Stimulated activated CD4-positive, alpha-beta T cell treated with anti-CD3 and anti-CD28 coated beads, Interleukin-15, amount 100 ng/mL, for 1 hour (primary cell): ENCODE data around the gene PAMR1.
"Not testable (repeated sequence)": the region's sequence is repeated elsewhere in the genome, so short reads cannot be mapped to it uniquely, and the experiment has no call there.

Experiments
- DNase-seq, 2 donors: peaks; one replicate each; pipeline ENCODE4 v3.0.0-alpha.2; 2020; ENCODE audit warnings: low read depth in 1 of 2, low spot score in 1 of 2

The PAMR1 gene

DNA sequence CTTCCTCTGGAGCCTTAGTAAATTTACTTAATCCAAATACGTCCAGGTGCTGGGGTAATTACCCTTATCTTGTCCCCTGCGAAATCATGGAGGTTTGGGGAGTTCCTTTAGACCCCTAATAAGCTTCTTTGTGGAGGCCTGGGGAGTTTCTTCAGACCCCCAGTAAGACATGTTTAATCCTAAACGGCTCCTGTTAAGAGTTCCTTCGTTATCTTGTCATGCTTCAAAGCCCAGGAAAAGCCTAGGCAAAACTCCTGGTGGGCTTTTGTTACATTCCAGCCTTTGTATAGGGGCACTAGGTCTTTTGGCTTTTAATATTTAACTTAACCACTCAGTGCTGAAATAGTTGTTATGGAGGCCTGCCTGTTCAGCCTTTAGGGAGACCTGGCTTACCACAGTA is 18.1 kb upstream of the PAMR1 start:
- no peak for DNase-seq

DNA sequence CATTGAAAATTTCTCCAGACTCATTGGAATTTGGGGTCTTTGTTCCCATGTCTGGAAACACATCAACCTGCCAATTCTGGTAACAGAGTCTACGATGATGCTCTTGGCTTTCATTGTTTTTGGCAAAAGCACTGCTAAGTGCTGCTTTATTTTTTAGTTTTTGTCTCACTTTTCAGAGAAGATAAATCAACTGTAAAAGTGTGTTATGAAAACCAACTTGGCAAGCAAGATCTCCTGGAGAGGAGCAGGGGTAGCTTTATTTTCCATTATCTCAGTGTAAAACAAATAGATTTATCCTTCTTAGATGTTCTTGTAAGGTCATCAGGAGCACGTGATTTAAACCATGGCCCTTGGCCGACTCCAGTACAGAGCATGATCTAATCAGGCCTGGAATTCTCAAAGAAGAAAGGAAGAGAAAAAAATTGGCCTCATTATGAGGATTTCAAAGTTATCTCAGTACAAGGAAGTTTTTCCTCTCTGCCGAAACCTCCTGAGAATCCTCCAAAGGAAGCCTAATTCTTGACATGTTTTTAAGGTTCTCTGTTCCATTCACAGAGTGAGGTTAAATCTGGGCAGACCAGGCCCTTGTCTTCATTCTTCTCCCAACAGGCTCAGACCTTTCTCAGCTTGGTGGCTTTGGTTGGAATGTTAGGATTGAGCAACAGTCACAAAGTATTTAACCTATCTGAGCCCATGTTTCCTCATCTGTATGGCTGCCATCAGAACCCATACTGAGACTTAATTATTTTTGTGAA is 16.4 kb upstream of the PAMR1 start:
- no peak for DNase-seq

DNA sequence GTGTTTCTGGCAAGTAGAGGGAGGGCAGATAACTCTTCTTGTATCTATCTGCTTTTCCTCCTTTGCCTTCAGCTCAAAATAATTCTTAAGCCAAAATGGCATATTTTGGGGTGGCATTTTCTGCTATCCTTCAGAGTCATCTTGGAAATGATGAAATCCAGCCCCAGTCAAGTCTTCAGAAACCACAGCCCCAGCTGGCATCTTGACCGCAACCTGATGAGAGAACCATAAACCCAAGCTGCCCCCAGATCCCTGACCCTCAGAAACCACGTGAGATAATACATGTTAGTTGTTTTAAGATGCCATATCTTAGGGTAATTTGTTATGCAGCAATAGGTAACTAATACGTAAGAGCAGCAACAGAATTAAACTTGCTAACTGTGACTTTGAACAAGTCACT is 15.1 kb upstream of the PAMR1 start:
- no peak for DNase-seq

DNA sequence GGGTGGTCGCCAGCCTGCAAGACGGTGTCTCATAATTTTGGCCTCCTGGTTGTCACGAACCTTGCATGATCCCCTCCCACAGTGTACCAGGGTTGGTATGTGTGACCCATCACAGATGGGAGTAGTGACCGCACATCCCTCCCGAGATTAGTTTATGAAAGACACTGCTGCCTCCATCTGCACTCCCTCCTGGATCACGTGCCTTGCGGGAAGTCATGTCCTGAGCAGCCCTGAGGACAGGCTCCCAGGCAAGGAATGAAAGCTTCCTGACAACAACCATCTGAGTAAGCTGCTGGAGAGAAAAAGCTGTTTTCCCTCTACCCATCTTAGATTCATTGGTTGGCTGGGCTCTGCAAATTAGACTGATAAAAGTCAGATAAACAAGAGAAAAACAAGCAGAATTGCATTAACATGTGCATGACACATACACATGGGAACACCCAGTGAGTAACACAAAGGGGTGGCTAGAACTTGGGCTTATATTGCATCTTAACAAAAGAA is 14.4 kb upstream of the PAMR1 start:
- no peak for DNase-seq

DNA sequence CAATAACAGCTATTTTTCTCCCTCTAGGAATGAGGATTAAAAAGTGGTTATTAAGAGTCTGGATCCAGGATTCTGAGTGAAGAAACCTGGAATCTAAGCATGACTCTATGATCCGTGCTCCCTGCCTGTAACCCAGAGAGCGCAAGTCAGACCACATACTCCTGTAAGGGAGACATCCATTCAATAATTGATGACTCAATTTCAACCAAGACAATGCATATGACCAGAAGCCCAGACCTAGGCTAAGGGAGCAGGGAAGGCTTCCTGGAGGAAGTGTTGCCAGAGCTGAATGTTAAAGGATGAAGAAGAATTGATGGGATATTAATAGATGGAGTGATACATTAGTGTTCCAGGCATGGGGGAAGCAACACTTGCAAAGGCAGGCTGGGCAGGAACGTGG is 13.8 kb upstream of the PAMR1 start:
- DNase-seq: no peak

DNA sequence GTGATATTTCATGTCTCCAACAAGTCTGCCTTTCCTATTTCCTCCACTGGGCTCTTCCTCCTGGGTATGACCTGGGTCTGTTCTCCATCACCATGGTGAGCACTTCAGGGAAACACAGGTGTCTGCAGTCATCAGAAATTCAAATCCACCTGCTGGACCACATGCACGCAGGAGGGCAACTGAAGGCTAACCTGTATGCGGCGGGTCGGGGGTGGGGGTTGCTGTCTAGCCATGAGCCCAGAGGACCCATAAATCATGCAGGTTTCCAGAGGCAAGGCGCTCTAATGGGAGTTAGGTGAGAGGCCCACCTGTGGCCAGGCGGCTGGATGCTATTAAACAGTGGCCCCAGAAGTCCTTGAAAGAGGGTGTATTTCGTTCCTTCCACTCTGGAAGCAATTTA is 11.1 kb upstream of the PAMR1 start:
- no peak for DNase-seq

DNA sequence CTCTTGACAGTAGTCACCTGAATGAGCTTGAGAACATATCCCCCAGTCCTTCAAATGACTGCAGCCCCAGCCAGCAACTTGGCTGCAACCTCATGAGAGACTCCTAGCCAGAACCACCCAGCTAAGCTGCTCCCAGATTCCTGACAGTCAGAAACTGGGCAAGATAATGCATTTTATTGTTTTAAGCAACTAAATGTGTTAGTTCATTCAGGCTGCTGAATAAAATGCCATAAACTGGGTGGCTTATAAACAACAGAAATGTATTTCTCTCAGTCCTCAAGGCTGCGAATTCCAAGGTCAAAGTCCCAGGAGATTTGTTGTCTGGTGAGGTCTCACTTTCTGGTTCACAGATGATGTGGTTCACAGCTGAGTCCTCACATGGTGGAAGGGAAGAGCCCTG is 5.8 kb upstream of the PAMR1 start:
- no peak for DNase-seq

DNA sequence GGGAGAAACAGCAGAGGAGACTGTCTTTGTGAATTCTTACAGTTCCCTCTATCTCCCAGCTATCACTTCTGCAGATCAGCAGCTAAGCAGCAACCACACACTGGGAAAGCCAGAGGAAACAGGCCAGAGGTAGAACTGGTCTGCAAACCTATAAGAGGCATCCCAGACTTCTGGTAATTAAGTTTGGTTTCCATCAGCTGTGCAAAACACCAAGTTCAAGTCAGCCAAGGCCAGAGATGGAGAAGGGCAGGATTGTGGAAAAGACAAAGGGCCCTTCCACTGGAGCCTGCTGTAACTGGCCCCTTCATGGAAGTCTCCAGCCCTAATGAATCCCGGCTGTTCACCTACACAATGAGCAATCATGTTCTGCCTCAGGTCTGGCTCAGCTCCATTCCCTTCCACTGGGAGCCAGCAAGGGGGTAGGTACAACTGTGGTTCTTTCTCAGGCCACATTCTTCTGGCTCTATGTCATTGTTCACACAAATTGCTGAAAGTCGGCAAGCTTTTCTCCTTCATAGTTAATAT is 4.6 kb upstream of the PAMR1 start:
- no peak for DNase-seq

DNA sequence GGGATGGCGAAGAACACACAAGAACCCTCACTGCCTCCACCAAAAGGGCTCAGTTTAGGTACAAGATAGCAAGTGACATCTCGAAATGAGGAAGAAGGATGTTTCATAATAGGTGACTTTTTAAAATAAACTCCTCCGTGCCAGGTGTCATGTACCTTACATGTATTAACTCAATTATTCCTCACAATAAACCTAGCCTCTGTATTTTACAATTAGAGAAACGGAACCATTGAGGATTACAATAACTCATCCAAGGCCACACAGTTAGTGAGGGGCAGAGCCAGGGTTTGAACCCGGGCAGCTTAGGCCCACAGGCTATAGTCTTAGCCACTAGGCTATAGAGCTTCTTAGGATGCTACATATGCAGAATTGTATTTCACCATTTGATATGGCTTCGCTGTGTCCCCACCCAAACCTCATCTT is 965 bp upstream of the PAMR1 start:
- no peak for DNase-seq

DNA sequence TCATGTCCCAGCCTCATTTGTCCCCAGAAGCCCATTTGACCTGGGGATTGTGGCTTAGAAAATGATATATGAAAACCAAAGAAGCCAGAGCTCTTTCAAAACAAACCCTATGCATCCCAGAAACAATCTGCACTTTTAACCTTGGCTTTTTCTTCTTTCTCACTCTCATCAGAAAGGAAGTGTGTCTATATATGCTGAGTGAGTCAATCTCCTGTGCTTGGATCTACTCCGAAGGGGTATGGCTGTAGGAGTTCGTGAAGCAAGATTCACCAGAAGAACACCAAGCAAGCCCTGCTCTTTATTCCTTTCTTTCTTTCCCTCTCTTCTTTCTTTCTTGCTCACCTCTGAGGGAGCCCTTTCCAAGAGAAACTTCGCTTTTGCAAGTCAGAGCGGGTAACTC is 636 bp downstream of the PAMR1 start:
- DNase-seq: no peak

DNA sequence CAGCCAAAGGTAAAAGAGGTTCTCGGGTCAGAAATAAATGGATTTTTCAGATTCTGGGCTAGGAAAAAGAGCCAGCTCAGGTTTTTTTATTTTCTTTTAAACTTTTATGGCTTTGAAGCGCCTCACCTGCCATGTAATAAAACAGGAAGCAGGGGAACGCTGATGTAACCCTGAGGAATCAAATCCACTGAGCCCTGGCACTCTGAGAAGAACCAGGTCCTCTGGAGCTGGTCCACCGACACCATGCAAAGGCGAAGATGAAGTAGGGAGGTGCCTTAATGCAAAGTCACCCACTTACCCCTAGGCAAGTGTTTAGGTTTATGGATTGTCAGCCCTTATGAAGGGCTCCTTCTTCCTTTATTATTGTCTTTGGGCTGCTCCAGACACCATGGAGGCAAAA is 1.6 kb downstream of the PAMR1 start:
- no peak for DNase-seq

DNA sequence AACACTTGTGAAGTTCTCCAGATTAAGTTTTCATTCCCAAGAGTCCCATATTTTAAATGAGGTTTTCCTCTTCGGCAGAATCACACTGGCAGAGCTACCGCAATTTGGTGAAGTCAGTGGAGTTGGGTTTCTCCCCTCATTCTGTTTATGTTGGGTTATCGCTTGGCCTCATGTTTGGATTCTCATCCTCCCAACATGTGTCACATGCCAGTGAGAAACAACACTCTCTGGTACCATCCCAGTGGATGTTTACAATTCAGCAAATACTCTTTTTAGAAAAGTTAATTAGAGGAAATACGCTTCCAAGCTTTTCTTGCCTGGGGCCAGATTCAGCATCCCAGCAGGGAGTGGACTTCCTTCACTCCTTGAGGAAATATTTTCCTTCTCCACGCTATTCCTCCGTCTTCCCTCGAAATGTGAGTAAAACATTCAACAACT is 2.1 kb downstream of the PAMR1 start:
- no peak for DNase-seq

DNA sequence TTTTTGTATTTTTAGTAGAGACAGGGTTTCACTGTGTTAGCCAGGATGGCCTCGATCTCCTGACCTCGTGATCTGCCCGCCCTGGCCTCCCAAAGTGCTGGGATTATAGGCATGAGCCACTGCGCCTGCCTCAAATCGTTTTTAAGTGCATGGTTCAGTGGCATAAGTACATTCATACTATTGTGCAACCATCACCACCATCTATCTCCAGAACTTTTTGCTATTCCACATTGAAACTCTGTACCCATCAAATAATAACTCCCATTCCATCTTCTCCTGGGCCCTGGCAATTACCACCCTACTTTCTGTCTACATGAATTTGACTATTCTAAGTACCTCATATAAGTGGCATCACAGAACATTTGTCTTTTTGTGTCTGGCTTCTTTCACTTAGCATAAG is 3.3 kb downstream of the PAMR1 start:
- not testable (repeated sequence) for DNase-seq

DNA sequence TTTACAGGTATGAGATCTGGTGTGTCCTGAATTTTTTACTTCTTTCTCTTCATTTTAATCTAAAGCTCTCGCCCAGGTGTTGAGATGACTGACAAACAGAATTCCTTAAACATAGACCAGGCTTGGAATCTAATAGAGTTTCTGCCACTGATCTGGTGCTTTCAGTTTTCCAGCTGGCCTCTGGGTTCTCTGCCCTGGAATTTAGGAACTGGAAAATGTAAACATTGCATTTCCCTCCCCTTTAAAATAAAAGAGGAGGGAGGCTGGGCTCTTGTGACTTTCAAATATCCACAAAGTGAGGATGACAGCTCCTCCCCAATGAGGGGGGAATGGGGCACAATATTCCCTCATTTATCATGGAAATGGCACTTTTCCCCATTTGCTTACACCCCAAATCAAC is 5.0 kb downstream of the PAMR1 start:
- no peak for DNase-seq

DNA sequence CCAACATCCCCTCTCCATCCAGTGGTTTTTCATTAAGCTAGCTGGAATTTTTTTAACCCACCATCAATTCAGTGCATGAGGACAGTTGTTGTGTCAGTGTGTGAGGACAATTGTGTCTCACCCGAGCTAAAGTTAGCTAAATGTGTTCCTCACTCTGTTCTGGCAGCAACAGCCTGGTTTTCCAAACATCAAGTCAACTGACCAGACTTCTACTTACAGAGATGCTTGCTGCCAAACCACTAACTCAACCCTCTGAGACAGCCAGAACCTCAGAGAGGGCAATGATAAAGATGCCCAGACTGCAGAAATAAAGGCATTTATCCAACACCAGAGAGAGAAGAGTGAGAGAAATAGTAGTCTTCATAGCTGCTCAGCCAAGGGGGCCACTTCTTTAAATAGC is 6.7 kb downstream of the PAMR1 start:
- DNase-seq: no peak

DNA sequence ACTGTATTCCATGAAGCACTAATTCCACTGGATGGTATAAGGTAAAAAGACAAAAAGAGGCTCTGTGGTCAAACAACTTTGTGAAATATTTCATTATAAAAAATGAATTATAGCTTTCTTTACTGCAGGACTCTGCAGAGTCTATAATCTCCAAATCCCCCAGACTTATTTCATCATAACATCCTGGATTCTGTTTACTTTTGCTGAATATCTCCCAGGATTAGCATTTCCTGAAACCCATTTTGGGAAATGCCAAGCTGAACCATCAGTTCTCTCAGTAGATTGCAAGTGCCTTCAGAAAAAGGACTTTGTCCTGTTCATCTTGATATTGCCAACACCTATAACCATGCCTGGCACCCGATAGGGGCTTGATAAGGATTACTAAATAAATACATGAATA is 7.9 kb downstream of the PAMR1 start:
- DNase-seq: no peak

DNA sequence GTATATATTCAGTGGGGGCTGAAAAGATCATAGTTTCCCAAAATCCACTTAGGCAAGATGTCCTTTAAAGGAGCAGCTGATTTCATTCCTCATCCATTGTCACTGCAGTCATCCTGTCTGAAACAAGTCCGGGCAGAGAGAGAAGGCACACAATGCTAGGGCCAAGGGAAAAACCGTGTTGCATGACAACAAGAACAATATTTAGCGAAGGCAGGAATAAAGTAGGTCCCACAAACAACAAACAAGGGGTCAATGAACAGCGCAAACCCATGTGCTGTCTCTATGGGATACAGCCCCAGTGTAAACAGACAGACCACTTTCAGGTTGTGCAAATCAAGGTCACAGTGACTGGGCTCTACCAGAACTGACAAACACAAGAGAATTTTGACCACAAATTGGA is 9.0 kb downstream of the PAMR1 start:
- no peak for DNase-seq

DNA sequence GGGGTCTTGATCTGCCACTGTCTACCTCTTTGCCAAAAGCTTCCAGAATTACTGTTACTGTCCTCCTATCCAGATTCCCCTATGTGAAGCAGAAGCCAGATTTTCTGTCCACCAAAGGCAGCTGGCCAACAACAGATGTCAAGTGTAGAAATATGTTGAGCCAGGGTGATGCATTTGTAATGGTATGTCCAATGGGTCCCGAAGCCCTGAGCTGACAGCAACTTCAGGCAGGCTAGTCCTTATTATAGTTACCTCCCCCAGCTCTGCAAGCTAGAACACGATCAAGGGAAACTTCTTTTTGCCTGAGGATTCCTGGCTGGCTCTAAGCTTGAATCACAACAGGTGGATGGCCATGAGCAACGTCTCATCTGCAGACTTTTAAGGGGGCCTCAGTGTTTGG is 10.2 kb downstream of the PAMR1 start:
- DNase-seq: no peak

DNA sequence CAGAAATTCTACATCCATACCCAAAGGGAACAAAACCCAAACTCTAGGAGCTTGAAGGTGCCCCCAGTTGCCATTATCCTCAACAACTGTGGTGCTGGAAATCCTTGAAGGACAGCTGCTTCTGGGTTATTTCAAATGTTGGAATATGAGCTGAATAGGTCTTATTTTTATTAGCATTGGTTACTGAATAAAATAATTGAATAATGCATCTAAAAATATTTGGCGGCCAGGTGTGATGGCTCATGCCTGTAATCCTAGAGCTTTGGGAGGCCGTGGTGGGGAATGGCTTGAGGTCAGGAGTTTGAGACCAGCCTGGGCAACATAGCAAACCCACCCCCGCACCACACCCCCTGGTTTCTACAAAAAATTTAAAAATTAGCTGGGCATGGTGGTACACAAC is 10.9 kb downstream of the PAMR1 start:
- DNase-seq: no peak

DNA sequence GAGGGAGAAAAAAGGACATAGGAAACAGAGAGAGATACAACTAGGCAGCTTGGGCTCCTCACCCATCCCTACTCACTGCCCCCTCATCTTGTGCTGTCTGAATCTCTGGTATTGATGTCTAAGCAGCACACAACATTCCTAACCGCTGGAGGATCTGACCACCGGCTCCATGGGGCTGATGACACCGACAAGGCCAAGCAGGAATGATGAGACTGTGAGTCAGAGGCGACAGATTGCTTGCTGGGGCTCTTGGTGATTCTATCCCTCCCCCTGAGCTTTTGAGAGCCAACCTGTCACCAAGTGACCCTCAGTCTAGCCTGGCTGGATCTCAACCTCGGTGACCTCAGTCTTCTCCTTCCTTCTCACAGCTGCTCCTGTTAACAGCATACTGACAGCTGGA is 13.8 kb downstream of the PAMR1 start:
- no peak for DNase-seq

DNA sequence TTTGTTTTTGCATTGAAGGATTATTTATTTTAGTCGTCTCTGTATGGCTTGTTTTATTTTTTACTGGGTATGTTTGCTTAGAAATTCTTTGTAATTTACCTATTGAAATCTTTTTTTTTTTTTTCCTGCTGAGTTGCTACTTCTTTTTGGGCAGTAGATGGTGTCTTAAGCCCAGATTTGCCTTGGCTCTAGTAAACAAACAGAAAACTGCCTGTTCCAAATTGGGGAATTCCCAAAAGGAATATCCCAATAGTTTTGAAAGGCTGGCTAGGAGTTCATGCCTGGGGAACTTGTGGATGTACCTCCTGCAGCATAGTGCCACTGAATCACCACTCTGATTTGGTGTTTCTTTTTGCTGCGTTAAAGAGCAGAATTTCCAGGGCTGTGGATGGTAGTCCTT is 17.7 kb downstream of the PAMR1 start:
- DNase-seq: no peak

DNA sequence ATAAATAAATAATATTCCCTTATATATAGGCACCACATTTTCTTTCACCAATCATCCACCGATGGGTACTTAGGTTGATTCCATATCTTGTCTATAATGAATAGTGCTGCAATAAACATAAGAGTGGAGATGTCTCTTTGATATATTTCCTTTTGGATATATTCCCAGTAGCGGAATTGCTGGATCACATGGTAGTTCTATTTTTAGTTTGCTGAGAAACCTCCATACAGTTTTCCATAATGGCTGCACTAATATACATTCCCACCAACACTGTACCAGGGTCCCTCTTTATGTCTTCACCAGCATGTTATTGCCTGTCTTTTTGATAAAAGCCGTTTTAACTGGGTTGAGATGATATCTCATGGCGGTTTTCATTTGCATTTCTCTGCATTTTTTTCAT is 23.6 kb downstream of the PAMR1 start:
- DNase-seq: no peak

DNA sequence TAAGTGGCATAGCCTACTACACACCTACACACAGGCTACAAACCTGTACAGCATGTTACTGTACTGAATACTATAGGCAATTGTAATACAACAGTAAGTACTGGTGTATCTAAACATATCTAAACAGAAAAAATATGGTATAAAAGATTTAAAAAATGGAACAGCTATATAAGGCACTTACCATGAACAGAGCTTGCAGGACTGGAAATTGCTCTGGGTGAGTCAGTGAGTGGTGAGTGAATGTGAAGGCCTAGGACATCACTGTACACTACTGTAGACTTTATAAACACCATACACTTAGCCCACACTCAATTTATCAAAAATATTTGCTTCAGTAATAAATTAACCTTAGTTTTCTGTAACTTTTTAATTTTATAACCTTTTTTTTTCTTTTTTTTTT is 24.7 kb downstream of the PAMR1 start:
- no peak for DNase-seq
